Measurements from ENCODE around the gene TOMM20. TPM values are rescaled to one million over a fixed set of nuclear protein-coding genes. Genes with fewer than 3 reads are reported as not detected.

The TOMM20 gene
- total and polyA plus RNA-seq, 3 donors from 2014 or later, result 74.7 to 113 (median 80.6) TPM

DNA sequence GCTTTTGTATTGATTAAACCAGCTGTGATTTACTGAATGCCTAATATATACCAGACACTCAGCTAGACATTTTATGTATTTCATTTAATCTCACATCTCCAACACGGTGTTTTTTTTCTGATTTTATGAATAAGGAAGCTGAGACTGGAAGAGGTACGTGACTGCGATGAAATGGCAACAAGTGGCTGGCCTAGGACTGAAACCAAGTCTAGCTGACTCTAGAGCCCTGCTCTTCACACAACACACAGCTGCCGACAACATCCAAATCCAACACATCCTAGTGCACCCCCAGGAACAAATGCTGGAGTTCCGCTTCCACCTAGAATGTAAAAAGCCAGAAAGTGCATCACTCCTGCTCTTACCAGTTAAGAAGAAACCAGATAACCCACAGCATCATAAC lies 10.7 kb upstream of the TOMM20 start:
- H3K4me3 ChIP-seq, result no peak overlapping the region
- WGBS, 2 donors, result 89 to 92% methylated on average over 5 of the region's 5 CpGs
- H3K36me3 ChIP-seq (ENCODE audit: low read depth, missing control alignments), result no peaks in the 10 kb centered on the region
- no peak for DNase-seq
- intact Hi-C loops (cut with DNase I; ENCODE audit: low total_unique reads), result no loop called here
- H3K9me3 ChIP-seq, result no peaks in the 10 kb centered on the region
- no peaks in the 10 kb centered on the region for H3K4me1 ChIP-seq
- TF ChIP-seq, protein P1, sequence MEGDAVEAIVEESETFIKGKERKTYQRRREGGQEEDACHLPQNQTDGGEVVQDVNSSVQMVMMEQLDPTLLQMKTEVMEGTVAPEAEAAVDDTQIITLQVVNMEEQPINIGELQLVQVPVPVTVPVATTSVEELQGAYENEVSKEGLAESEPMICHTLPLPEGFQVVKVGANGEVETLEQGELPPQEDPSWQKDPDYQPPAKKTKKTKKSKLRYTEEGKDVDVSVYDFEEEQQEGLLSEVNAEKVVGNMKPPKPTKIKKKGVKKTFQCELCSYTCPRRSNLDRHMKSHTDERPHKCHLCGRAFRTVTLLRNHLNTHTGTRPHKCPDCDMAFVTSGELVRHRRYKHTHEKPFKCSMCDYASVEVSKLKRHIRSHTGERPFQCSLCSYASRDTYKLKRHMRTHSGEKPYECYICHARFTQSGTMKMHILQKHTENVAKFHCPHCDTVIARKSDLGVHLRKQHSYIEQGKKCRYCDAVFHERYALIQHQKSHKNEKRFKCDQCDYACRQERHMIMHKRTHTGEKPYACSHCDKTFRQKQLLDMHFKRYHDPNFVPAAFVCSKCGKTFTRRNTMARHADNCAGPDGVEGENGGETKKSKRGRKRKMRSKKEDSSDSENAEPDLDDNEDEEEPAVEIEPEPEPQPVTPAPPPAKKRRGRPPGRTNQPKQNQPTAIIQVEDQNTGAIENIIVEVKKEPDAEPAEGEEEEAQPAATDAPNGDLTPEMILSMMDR (IDR thresholded peaks at IDR 0.05), result no peak
- TF ChIP-seq POLR2A (IDR thresholded peaks at IDR 0.05), result no peak
- no peak overlapping the region for H3K27ac ChIP-seq
- H3K27me3 ChIP-seq, result no peaks in the 10 kb centered on the region

DNA sequence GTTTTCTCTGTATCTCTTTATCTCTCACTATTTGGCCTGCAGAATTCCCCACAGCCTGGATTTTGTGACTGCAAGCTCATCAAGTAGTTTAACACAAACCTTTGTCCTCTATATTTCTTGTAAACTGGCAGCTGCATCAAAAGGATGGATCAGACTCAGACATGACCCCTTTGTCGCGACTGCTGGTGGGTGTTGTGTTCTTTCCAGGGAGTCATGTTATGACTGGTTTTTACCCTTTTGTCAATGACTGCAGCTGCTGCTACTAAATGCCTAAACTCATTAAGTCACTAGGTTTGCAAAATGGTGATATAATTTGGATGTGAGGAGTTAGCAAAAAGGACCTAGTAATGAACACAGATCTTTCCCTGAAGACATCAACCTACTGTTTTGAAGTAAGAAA lies 10.2 kb upstream of the TOMM20 start:
- no peaks in the 10 kb centered on the region for H3K36me3 ChIP-seq (ENCODE audit: low read depth, missing control alignments)
- intact Hi-C loops (cut with DNase I; ENCODE audit: low total_unique reads), result no loop called here
- no peaks in the 10 kb centered on the region for H3K9me3 ChIP-seq
- no peak overlapping the region for H3K27ac ChIP-seq
- WGBS, 2 donors, result 88 to 93% methylated on average over 2 of the region's 2 CpGs
- TF ChIP-seq POLR2A (IDR thresholded peaks at IDR 0.05), result no peak
- TF ChIP-seq, protein P1 (IDR thresholded peaks at IDR 0.05), result no peak
- no peak for DNase-seq
- H3K4me1 ChIP-seq, result no peaks in the 10 kb centered on the region
- no peak overlapping the region for H3K4me3 ChIP-seq
- no peaks in the 10 kb centered on the region for H3K27me3 ChIP-seq

DNA sequence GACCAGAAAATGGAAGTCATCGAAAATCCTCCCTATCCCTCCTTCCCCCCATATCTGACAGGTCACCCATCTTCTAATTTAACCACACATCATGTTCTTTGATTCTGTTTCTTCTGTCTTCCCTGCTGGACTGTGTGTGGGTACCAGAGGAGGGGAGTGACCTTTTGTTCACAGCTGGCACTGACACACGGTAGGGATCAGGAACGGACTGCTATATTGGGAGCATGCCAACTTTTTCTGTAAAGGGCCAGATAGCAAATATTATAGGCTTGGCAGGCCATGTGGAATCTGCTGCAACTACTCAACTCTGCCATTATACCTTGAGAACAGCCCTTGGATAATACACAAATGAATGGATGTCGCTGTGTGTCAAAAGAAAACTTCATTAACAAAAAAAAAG lies 7.5 kb upstream of the TOMM20 start:
- no peak for DNase-seq
- no peaks in the 10 kb centered on the region for H3K9me3 ChIP-seq
- H3K36me3 ChIP-seq (ENCODE audit: low read depth, missing control alignments), result no peaks in the 10 kb centered on the region
- no peaks in the 10 kb centered on the region for H3K4me1 ChIP-seq
- 62 to 78% methylated on average over 4 of the region's 4 CpGs for WGBS, 2 donors
- no peak overlapping the region for H3K27ac ChIP-seq
- no peaks in the 10 kb centered on the region for H3K27me3 ChIP-seq
- TF ChIP-seq, protein P1 (IDR thresholded peaks at IDR 0.05), result no peak
- TF ChIP-seq POLR2A (IDR thresholded peaks at IDR 0.05), result no peak
- intact Hi-C loops (cut with DNase I; ENCODE audit: low total_unique reads), result no loop called here
- H3K4me3 ChIP-seq, result no peak overlapping the region

DNA sequence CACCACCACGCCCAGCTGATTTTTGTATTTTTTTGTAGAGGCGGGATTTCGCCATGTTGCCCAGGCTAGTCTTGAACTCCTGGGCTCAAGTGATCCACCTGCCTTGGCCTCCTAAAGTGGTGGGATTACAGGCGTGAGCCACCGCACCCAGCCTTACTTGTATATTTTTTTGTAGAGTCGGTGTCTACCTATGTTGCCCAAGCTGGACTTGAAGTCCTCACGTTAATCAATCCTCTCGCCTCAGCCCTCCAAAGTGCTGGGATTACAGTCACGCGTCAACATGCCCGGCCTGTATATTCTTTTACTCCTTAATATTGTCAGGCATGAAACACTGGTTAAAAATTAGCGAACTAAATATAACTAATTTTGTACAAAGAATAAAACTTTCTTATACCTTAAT lies 5.5 kb upstream of the TOMM20 start:
- Histone ChIP-seq H3K36me3 (ENCODE audit: low read depth, missing control alignments) (no peaks in the 10 kb centered on the region), H3K27ac (no peak overlapping the region), H3K27me3 (no peaks in the 10 kb centered on the region), H3K4me1 (no peaks in the 10 kb centered on the region), H3K9me3 (no peaks in the 10 kb centered on the region), H3K4me3 (no peak overlapping the region)
- WGBS, 2 donors, result 91 to 97% methylated on average over 12 of the region's 12 CpGs
- TF ChIP-seq, protein P1 (IDR thresholded peaks at IDR 0.05), result no peak
- no peak for TF ChIP-seq POLR2A (IDR thresholded peaks at IDR 0.05)
- intact Hi-C loops (cut with DNase I; ENCODE audit: low total_unique reads), result no loop called here
- DNase-seq, result no peak

DNA sequence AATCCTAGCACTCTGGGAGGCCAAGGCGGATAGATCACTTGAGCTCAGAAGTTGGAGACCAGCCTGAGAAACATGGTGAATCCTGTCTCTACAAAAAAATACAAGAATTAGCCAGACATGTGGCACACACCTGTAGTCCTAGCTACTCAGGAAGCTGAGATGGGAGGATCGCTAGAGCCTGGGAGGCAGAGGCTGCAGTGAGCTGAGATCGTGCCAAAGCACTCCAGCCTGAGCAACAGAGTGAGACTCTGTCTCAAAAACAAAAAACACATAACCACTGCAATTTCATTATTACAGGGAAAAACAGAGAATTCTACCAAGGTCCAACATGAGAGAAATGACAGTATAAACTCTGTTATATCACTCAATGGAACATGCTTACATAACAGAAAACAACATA lies 4.4 kb upstream of the TOMM20 start:
- no peaks in the 10 kb centered on the region for H3K4me1 ChIP-seq
- no peaks in the 10 kb centered on the region for H3K36me3 ChIP-seq (ENCODE audit: low read depth, missing control alignments)
- DNase-seq, result no peak
- no peak for TF ChIP-seq POLR2A (IDR thresholded peaks at IDR 0.05)
- TF ChIP-seq, protein P1 (IDR thresholded peaks at IDR 0.05), result no peak
- no peak overlapping the region for H3K4me3 ChIP-seq
- no peaks in the 10 kb centered on the region for H3K27me3 ChIP-seq
- intact Hi-C loops (cut with DNase I; ENCODE audit: low total_unique reads), result no loop called here
- H3K27ac ChIP-seq, result no peak overlapping the region
- 91 to 93% methylated on average over 3 of the region's 3 CpGs for WGBS, 2 donors
- no peaks in the 10 kb centered on the region for H3K9me3 ChIP-seq

All from testis (tissue), 3 donors.